Caco-2 (cell line): ENCODE results near the gene TYW1. TPM values are rescaled to one million over a fixed set of nuclear protein-coding genes. Genes with fewer than 3 reads are reported as not detected.
"Not testable (repeated sequence)": the region's sequence is repeated elsewhere in the genome, so short reads cannot be mapped to it uniquely, and the experiment has no call there.

Experiments
- BruUV-seq: library from RNA; stranded (reverse); fragments of 400-500 nt; replicated peaks from 2 replicates; lab custom pipeline; 2021; lab: Mats Ljungman, UMichigan
- CTCF ChIA-PET: fragments of 300-600 bp; sonication (Branson Sonifier 250); formaldehyde crosslinking; loops from one replicate; lab custom pipeline; 2022; ENCODE audit warnings: antibody characterized with exemption; lab: Charles Lee
- POLR2A ChIA-PET: fragments of 300-600 bp; sonication (Branson Sonifier 250); formaldehyde crosslinking; loops from one replicate; lab custom pipeline; 2022; ENCODE audit warnings: antibody characterized with exemption; lab: Charles Lee
- DNase-seq, 2 experiments: peaks; one replicate each; pipeline versions ENCODE4 v3.0.0 to v3.0.0-alpha.2; 2020 to 2022
- H3K27me3 ChIP-seq: replicated peaks from 2 replicates; pipeline ENCODE4 v1.6.0; 2011; ENCODE audit warnings: low read length; ENCODE audit not compliant: control insufficient read depth, insufficient read depth
- H3K36me3 ChIP-seq: 2 replicates; pipeline ENCODE4 v1.5.1; 2011; ENCODE audit warnings: low read length; ENCODE audit not compliant: control insufficient read depth, insufficient read depth
- H3K4me1 ChIP-seq: fragments of 250-450 bp; sonication (Bioruptor Pico); 2 replicates; pipeline ENCODE4 v1.5.1; 2020; ENCODE audit warnings: mild to moderate bottlenecking
- H3K4me3 ChIP-seq: 2 replicates; pipeline ENCODE4 v1.5.1; 2011; ENCODE audit warnings: low read depth, mild to moderate bottlenecking, control low read depth, low read length
- H3K9me3 ChIP-seq: fragments of 250-450 bp; sonication (Bioruptor Pico); 2 replicates; pipeline ENCODE4 v1.5.1; 2020; ENCODE audit warnings: mild to moderate bottlenecking, moderate library complexity
- H3K27ac Mint-ChIP-seq: one replicate; pipeline ENCODE4 v1.8.0; 2022; ENCODE audit warnings: mixed read lengths; ENCODE audit not compliant: unreplicated experiment
- H3K27me3 Mint-ChIP-seq: one replicate; pipeline ENCODE4 v1.8.0; 2022; ENCODE audit warnings: mixed read lengths; ENCODE audit not compliant: insufficient read depth, unreplicated experiment
- H3K36me3 Mint-ChIP-seq: one replicate; pipeline ENCODE4 v1.8.0; 2022; ENCODE audit warnings: mild to moderate bottlenecking, mixed read lengths; ENCODE audit not compliant: insufficient read depth, unreplicated experiment
- H3K4me1 Mint-ChIP-seq: one replicate; pipeline ENCODE4 v1.8.0; 2022; ENCODE audit warnings: low read depth, mixed read lengths; ENCODE audit not compliant: unreplicated experiment
- H3K4me3 Mint-ChIP-seq: one replicate; pipeline ENCODE4 v1.8.0; 2022; ENCODE audit warnings: mild to moderate bottlenecking, moderate library complexity, mixed read lengths; ENCODE audit not compliant: unreplicated experiment
- H3K9me3 Mint-ChIP-seq: one replicate; pipeline ENCODE4 v1.8.0; 2022; ENCODE audit warnings: mixed read lengths; ENCODE audit not compliant: unreplicated experiment
- CTCF ChIP-seq, 2 experiments: fragments of 200-600 bp in 1 of 2; IDR thresholded peaks; 1 replicate in 1 of 2; 2 replicates in 1 of 2; pipeline versions ENCODE4 v1.5.1 to v1.8.0; 2011 to 2022; ENCODE audit warnings: antibody characterized with exemption in 1 of 2, control low read depth in 1 of 2, inconsistent platforms in 1 of 2, low read depth in 1 of 2, low read length in 1 of 2, mild to moderate bottlenecking in 1 of 2, moderate library complexity in 1 of 2; ENCODE audit not compliant: insufficient read depth in 1 of 2, severe bottlenecking in 1 of 2, unreplicated experiment in 1 of 2
- intact Hi-C: fragments of 100-400 bp; cut with micrococcal nuclease; formaldehyde crosslinking; loops from one replicate; pipeline ENCODE4 v1.10.0; 2022; ENCODE audit not compliant: unreplicated experiment
- total RNA-seq: library from RNA; stranded (reverse); gene quantifications from 2 replicates; pipeline ENCODE4 v1.2.3, GENCODE V29; 2022

Gene TYW1
- total RNA-seq, 1 experiment from 2014 or later = 26.9 TPM

GRCh38 chr7:67008260-67008659 is 11.6 kb downstream of the TYW1 start:
- intact Hi-C loops = no loop called here
- Mint-ChIP-seq H3K4me3 (no peak overlapping the region), H3K27me3 (no peaks in the 10 kb centered on the region), H3K36me3 (peaks cover 80% of the 10 kb centered on the region), H3K27ac (no peak overlapping the region), H3K4me1 (no peaks in the 10 kb centered on the region), H3K9me3 (no peaks in the 10 kb centered on the region)
- ChIA-PET POLR2A (no interaction called here), CTCF (no interaction called here)
- Histone ChIP-seq H3K36me3 (no peaks in the 10 kb centered on the region), H3K4me1 (no peaks in the 10 kb centered on the region), H3K27me3 (no peaks in the 10 kb centered on the region), H3K9me3 (no peaks in the 10 kb centered on the region), H3K4me3 (no peak overlapping the region)
- no peak for TF ChIP-seq CTCF (IDR thresholded peaks at IDR 0.05; ENCODE audit: insufficient read depth in 1 of 2, low read depth in 1 of 2, low read length in 1 of 2, severe bottlenecking in 1 of 2, unreplicated experiment in 1 of 2)
- DNase-seq = no peak
- BruUV-seq = no TSS peak

GRCh38 chr7:67009677-67010076 is 13.0 kb downstream of the TYW1 start:
- H3K27me3 Mint-ChIP-seq, H3K27me3 ChIP-seq, CTCF ChIA-PET, H3K4me1 Mint-ChIP-seq, H3K4me1 ChIP-seq, H3K4me3 ChIP-seq, H3K9me3 Mint-ChIP-seq, DNase-seq, H3K9me3 ChIP-seq, H3K36me3 ChIP-seq, intact Hi-C loops, H3K27ac Mint-ChIP-seq, POLR2A ChIA-PET, H3K4me3 Mint-ChIP-seq, BruUV-seq: not testable (repeated sequence)
- H3K36me3 Mint-ChIP-seq = peaks cover 85% of the 10 kb centered on the region

GRCh38 chr7:67014076-67014622 is 17.5 kb downstream of the TYW1 start:
- H3K9me3 ChIP-seq, H3K4me1 ChIP-seq, DNase-seq, H3K4me3 ChIP-seq, H3K4me3 Mint-ChIP-seq, BruUV-seq, H3K36me3 ChIP-seq, H3K4me1 Mint-ChIP-seq, H3K27me3 Mint-ChIP-seq, H3K27ac Mint-ChIP-seq, H3K9me3 Mint-ChIP-seq, POLR2A ChIA-PET, intact Hi-C loops, H3K27me3 ChIP-seq, CTCF ChIA-PET: not testable (repeated sequence)
- peaks cover 82% of the 10 kb centered on the region for H3K36me3 Mint-ChIP-seq

- H3K27ac Mint-ChIP-seq, CTCF ChIA-PET, intact Hi-C loops, H3K9me3 ChIP-seq, H3K27me3 ChIP-seq, POLR2A ChIA-PET, H3K4me1 ChIP-seq, H3K9me3 Mint-ChIP-seq, H3K4me3 Mint-ChIP-seq, BruUV-seq, H3K36me3 ChIP-seq, H3K4me1 Mint-ChIP-seq, H3K4me3 ChIP-seq, H3K27me3 Mint-ChIP-seq, DNase-seq: not testable (repeated sequence)
- peaks cover 77% of the 10 kb centered on the region for H3K36me3 Mint-ChIP-seq
Observed at GRCh38 chr7:67017971-67018370, 21.3 kb downstream of the TYW1 start.
